Keratinocyte (primary cell): ENCODE results near the gene MTMR2.

Source experiments
- CTCF ChIP-seq, 3 experiments: IDR thresholded peaks in 1 of 3; conservative IDR thresholded peaks in 1 of 3; optimal IDR thresholded peaks in 1 of 3; 2 replicates in 2 of 3; 3 replicates in 1 of 3; pipeline versions ENCODE3 to v1.5.1; 2011; ENCODE audit warnings: low read length in 3 of 3, mild to moderate bottlenecking in 3 of 3, moderate library complexity in 2 of 3, control low read depth in 1 of 3, inconsistent platforms in 1 of 3; ENCODE audit not compliant: insufficient read depth in 2 of 3; ENCODE audit errors: extremely low read depth in 1 of 3
- EZH2 ChIP-seq: IDR thresholded peaks from one replicate; pipeline ENCODE4 v1.6.1; 2012; ENCODE audit warnings: inconsistent platforms, mild to moderate bottlenecking, low read length, moderate library complexity

GRCh38 chr11:95833378-95833777 lies 90.5 kb downstream of the MTMR2 start:
- TF ChIP-seq CTCF (optimal IDR thresholded peaks at IDR 0.05 in 1 of 3, IDR thresholded peaks at IDR 0.05 in 1 of 3, conservative IDR thresholded peaks at IDR 0.05 in 1 of 3; ENCODE audit: extremely low read depth in 1 of 3, insufficient read depth in 2 of 3, low read length in 3 of 3) (no peak), EZH2 (no peak)
